Transverse colon (tissue), 3 donors: ENCODE results near the gene GTF2H3.

Experiments
- CTCF ChIP-seq, 5 experiments: fragments of 200-600 bp in 3 of 5; fragments of 450-650 bp in 2 of 5; sonication (generic) in 3 of 5; IDR thresholded peaks; 1 replicate in 2 of 5; 2 replicates in 3 of 5; pipeline ENCODE4 v1.5.1; 2016 to 2017; ENCODE audit warnings: antibody characterized with exemption in 5 of 5, inconsistent platforms in 3 of 5, mild to moderate bottlenecking in 2 of 5, moderate library complexity in 1 of 5
- EP300 ChIP-seq: sonication (generic); formaldehyde crosslinking; IDR thresholded peaks from one replicate; pipeline ENCODE4 v1.6.1; 2017; ENCODE audit warnings: antibody characterized with exemption, low read depth

GRCh38 chr12:123656392-123656791, 22.8 kb downstream of the GTF2H3 start:
- TF ChIP-seq EP300: no peak
- TF ChIP-seq CTCF (IDR thresholded peaks at IDR 0.05): no peak
